Measurements from ENCODE around the gene DEGS1.
"Not testable (repeated sequence)": the region's sequence is repeated elsewhere in the genome, so short reads cannot be mapped to it uniquely, and the experiment has no call there.

DEGS1 gene

GRCh38 chr1:224201383-224201782, 18.3 kb downstream of the DEGS1 start:
- H3K4me3 ChIP-seq (ENCODE audit: low read depth, low read length) = no peak overlapping the region
- no peak for TF ChIP-seq CTCF (IDR thresholded peaks at IDR 0.05; ENCODE audit: borderline replicate concordance, insufficient read depth, low read depth, low read length)

GRCh38 chr1:224201853-224202252, 18.8 kb downstream of the DEGS1 start:
- H3K4me3 ChIP-seq (ENCODE audit: low read depth, low read length) = no peak overlapping the region
- no peak for TF ChIP-seq CTCF (IDR thresholded peaks at IDR 0.05; ENCODE audit: borderline replicate concordance, insufficient read depth, low read depth, low read length)

GRCh38 chr1:224203243-224204016, 20.4 kb downstream of the DEGS1 start:
- no peak for TF ChIP-seq CTCF (IDR thresholded peaks at IDR 0.05; ENCODE audit: borderline replicate concordance, insufficient read depth, low read depth, low read length)
- no peak overlapping the region for H3K4me3 ChIP-seq (ENCODE audit: low read depth, low read length)

GRCh38 chr1:224205438-224205840, 22.4 kb downstream of the DEGS1 start:
- H3K4me3 ChIP-seq (ENCODE audit: low read depth, low read length) = no peak overlapping the region
- no peak for TF ChIP-seq CTCF (IDR thresholded peaks at IDR 0.05; ENCODE audit: borderline replicate concordance, insufficient read depth, low read depth, low read length)

GRCh38 chr1:224205931-224206538, 23.0 kb downstream of the DEGS1 start:
- not testable (repeated sequence) for H3K4me3 ChIP-seq (ENCODE audit: low read depth, low read length)

- no peak overlapping the region for H3K4me3 ChIP-seq (ENCODE audit: low read depth, low read length)
- TF ChIP-seq CTCF (IDR thresholded peaks at IDR 0.05; ENCODE audit: borderline replicate concordance, insufficient read depth, low read depth, low read length) = no peak
These were observed 28.3 kb downstream of the DEGS1 start for GRCh38 chr1:224211206-224211962.

- no peak overlapping the region for H3K4me3 ChIP-seq (ENCODE audit: low read depth, low read length)
- TF ChIP-seq CTCF (IDR thresholded peaks at IDR 0.05; ENCODE audit: borderline replicate concordance, insufficient read depth, low read depth, low read length) = no peak
These were observed 29.6 kb downstream of the DEGS1 start for GRCh38 chr1:224212618-224213061.

All from GM12875 (cell line).